ENCODE results near the gene PRKCH. TPM values are rescaled to one million over a fixed set of nuclear protein-coding genes. Genes with fewer than 3 reads are reported as not detected.
A peak's percentile ranks its signal among the peaks of the same experiment; 100 is the strongest.

Gene PRKCH
- total and polyA plus RNA-seq, 2 donors from 2014 or later: 8.3 to 47.0 TPM

DNA sequence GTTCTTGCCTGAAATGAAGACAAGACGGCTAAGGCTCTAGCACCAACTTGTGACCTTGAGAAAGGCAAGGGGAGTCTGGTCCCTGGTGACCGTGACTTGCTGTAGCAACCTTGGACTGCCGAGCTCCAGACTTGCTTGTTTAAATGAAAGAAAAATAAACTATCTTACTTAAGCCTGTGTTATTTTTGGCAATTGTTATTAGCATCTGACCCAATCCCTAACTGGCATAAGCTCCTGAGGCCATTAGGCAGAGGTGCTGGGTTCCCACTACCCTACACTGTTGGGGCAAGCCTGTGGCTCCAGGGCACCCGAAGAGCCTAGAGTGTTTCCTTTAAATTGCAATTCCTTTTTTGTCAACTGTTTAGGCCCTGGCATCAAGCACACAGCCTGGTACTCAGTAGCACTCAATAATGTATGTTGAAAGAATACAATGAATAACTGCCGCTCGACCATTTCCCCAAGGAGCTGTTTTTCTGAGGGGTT is 267.1 kb downstream of the PRKCH start:
- FAIRE-seq: no peak
- intact Hi-C loops (cut with DNase I): no loop called here

DNA sequence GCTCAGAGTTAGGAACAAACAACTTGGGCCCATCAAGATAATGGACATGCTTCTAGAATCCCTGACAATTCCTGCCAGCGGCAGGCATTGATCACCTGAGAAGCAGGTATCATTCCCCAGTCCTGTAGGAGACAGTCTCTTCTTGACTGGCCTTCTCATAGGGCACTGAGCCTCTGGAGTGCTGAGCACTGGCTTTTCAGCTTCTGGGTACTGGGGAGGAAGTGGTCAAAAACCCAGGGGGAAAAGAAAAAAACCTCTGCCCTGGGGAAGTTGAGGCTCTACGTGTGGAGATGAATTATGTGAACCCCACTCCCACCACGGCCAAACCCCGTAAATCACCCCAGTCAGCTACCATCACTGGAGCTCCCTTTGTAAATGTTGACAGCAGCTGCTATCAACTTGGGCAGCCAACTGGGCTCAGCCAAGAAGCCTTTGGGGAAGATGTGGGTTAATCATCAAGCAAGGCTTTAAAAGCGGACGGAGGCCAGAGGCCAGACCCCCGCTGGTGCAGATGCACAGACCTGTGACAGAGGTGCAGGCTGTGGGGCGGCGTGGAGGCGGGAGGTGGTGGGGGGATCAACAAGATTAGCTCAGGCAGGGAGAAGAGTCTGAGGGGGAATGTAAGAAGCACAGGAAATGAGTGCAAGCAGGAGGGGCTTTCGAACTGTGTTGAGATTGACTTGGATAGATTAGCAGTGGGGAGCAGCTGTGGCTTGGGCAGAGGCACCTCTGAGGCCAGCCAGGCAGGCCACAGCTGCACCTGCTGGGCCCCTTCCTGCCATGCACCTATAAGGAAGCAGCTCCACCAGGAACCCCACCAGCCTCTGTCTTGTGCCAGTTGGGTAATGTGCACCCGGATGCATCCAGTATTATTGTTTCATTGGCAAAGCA is 268.6 kb downstream of the PRKCH start:
- TF ChIP-seq, protein P1, sequence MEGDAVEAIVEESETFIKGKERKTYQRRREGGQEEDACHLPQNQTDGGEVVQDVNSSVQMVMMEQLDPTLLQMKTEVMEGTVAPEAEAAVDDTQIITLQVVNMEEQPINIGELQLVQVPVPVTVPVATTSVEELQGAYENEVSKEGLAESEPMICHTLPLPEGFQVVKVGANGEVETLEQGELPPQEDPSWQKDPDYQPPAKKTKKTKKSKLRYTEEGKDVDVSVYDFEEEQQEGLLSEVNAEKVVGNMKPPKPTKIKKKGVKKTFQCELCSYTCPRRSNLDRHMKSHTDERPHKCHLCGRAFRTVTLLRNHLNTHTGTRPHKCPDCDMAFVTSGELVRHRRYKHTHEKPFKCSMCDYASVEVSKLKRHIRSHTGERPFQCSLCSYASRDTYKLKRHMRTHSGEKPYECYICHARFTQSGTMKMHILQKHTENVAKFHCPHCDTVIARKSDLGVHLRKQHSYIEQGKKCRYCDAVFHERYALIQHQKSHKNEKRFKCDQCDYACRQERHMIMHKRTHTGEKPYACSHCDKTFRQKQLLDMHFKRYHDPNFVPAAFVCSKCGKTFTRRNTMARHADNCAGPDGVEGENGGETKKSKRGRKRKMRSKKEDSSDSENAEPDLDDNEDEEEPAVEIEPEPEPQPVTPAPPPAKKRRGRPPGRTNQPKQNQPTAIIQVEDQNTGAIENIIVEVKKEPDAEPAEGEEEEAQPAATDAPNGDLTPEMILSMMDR (IDR thresholded peaks at IDR 0.05; ENCODE audit: borderline replicate concordance, extremely low read depth, insufficient read depth): no peak
- Histone ChIP-seq H3K27ac (ENCODE audit: low read depth in 2 of 2, low read length in 2 of 2) (peak overlapping the region; percentile 12 to 42), H3K9ac (ENCODE audit: low read length in 3 of 3) (no peak overlapping the region), H3K9me3 (ENCODE audit: control insufficient read depth in 2 of 3, insufficient read depth in 1 of 3, low read length in 3 of 3) (no peaks in the 10 kb centered on the region), H3K36me3 (ENCODE audit: control insufficient read depth in 2 of 3, insufficient read depth in 3 of 3, low read length in 3 of 3) (no peaks in the 10 kb centered on the region), H3K4me3 (ENCODE audit: low read length in 3 of 3) (no peak overlapping the region), H3K4me1 (ENCODE audit: control insufficient read depth in 2 of 3, insufficient read depth in 2 of 3, low read depth in 1 of 3, low read length in 3 of 3) (peaks cover 0 to 28% (median 12%) of the 10 kb centered on the region in 3 donors), H3K27me3 (ENCODE audit: control insufficient read depth, insufficient read depth, low read length) (no peaks in the 10 kb centered on the region)
- DNase-seq: peak; percentile 44 to 82 (median 54)
- FAIRE-seq: no peak
- intact Hi-C loops (cut with DNase I): no loop called here

More for the DNA sequence above, 267.1 kb downstream of the PRKCH start:
- Histone ChIP-seq H3K4me3 (ENCODE audit: low read length in 3 of 3) (no peak overlapping the region), H3K9ac (ENCODE audit: low read length in 3 of 3) (no peak overlapping the region), H3K27ac (ENCODE audit: low read depth in 2 of 2, low read length in 2 of 2) (peak overlapping the region; percentile 58 to 78), H3K36me3 (ENCODE audit: control insufficient read depth in 2 of 3, insufficient read depth in 3 of 3, low read length in 3 of 3) (no peaks in the 10 kb centered on the region), H3K27me3 (ENCODE audit: control insufficient read depth, insufficient read depth, low read length) (no peaks in the 10 kb centered on the region), H3K9me3 (ENCODE audit: control insufficient read depth in 2 of 3, insufficient read depth in 1 of 3, low read length in 3 of 3) (no peaks in the 10 kb centered on the region), H3K4me1 (ENCODE audit: control insufficient read depth in 2 of 3, insufficient read depth in 2 of 3, low read depth in 1 of 3, low read length in 3 of 3) (peaks cover 0 to 28% (median 12%) of the 10 kb centered on the region in 3 donors)
- no peak for DNase-seq
- TF ChIP-seq, protein P1 (IDR thresholded peaks at IDR 0.05; ENCODE audit: borderline replicate concordance, extremely low read depth, insufficient read depth): no peak

DNA sequence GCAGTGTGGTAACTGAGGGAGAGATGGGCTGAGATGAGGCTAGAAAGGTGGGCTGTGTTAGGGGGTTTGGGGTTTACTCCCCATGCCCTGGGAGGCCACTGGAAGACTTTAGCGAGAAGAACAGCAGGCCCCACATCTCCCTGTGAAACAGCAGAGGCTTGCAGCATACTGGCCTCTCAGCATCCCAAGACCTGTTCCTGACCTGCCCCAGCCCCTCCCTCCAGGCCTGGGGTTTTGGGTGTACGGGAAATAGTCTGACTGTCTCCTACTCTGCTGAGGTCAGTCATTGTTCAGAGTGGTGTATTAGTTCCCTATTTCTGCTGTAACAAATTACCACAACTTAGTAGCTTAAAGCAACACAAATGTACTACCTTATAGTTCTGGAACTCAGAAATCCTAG is 270.5 kb downstream of the PRKCH start:
- intact Hi-C loops (cut with DNase I): no loop called here
- no peak for FAIRE-seq
- Histone ChIP-seq H3K36me3 (ENCODE audit: control insufficient read depth in 2 of 3, insufficient read depth in 3 of 3, low read length in 3 of 3) (no peaks in the 10 kb centered on the region), H3K27ac (ENCODE audit: low read depth in 2 of 2, low read length in 2 of 2) (no peak overlapping the region), H3K4me1 (ENCODE audit: control insufficient read depth in 2 of 3, insufficient read depth in 2 of 3, low read depth in 1 of 3, low read length in 3 of 3) (peaks cover 0 to 16% (median 5%) of the 10 kb centered on the region in 3 donors), H3K9ac (ENCODE audit: low read length in 3 of 3) (no peak overlapping the region), H3K9me3 (ENCODE audit: control insufficient read depth in 2 of 3, insufficient read depth in 1 of 3, low read length in 3 of 3) (no peaks in the 10 kb centered on the region), H3K4me3 (ENCODE audit: low read length in 3 of 3) (no peak overlapping the region), H3K27me3 (ENCODE audit: control insufficient read depth, insufficient read depth, low read length) (no peaks in the 10 kb centered on the region)
- TF ChIP-seq, protein P1 (IDR thresholded peaks at IDR 0.05; ENCODE audit: borderline replicate concordance, extremely low read depth, insufficient read depth): no peak
- DNase-seq: no peak

All from kidney (tissue), 14 donors.